Right lobe of liver (tissue), 6 donors: ENCODE results near the gene SLC24A4. TPM values are rescaled to one million over a fixed set of nuclear protein-coding genes. Genes with fewer than 3 reads are reported as not detected.

Source experiments
- ATAC-seq, 4 donors: fragments of 200-7000 bp; cut with Tn5 transposase; one replicate each; pipeline ENCODE4 v1.9.1; 2020; ENCODE audit warnings: mild to moderate bottlenecking in 4 of 4, moderate library complexity in 4 of 4
- DNase-seq, 3 donors: peaks; one replicate each; pipeline ENCODE4 v3.0.0-alpha.2; 2020
- H3K27ac ChIP-seq, 3 donors: fragments of 200-600 bp; one replicate each; pipeline ENCODE4 v1.8.0; 2022
- H3K27me3 ChIP-seq, 2 donors: fragments of 200-600 bp; one replicate each; pipeline ENCODE4 v1.8.0; 2022
- H3K36me3 ChIP-seq, 4 donors: fragments of 200-600 bp; sonication (generic) in 1 of 4; one replicate each; pipeline versions ENCODE4 v1.5.1 to v1.8.0; 2017 to 2022; ENCODE audit warnings: control low read depth in 1 of 4
- H3K4me1 ChIP-seq, 4 donors: fragments of 200-600 bp; sonication (generic) in 1 of 4; one replicate each; pipeline versions ENCODE4 v1.5.1 to v1.8.0; 2017 to 2022; ENCODE audit warnings: control low read depth in 1 of 4
- H3K4me3 ChIP-seq, 3 donors: fragments of 200-600 bp; one replicate each; pipeline ENCODE4 v1.8.0; 2022
- H3K9me3 ChIP-seq, 4 donors: fragments of 200-600 bp; sonication (generic) in 1 of 4; one replicate each; pipeline versions ENCODE4 v1.5.1 to v1.8.0; 2017 to 2022; ENCODE audit warnings: control low read depth in 1 of 4
- POLR2A ChIP-seq: fragments of 450-650 bp; IDR thresholded peaks from one replicate; pipeline ENCODE4 v1.6.1; 2017; ENCODE audit warnings: antibody characterized with exemption, mild to moderate bottlenecking
- WGBS: methylation state at CpG from one replicate; pipeline ENCODE4 v1.1.6; 2018; ENCODE audit warnings: low coverage, low lambda C conversion rate; ENCODE audit not compliant: insufficient coverage; ENCODE audit errors: missing lambda C conversion rate; 5-methylcytosine and 5-hydroxymethylcytosine counted together
- intact Hi-C, 2 donors: fragments of 100-400 bp; cut with DNase I; formaldehyde crosslinking; loops; one replicate each; pipeline versions ENCODE4 v1.11.2 to v1.14.1; 2022
- total RNA-seq, 6 experiments: library from RNA; depleted of rRNA in 2 of 6; stranded (reverse); fragments of >200 nt in 2 of 6; fragmentation: NEBNext Ultra II Directional in 3 of 6; extraction: Animal tissue kit (Norgen Biotek cat#: 25700) in 3 of 6; gene quantifications; one replicate each; pipeline versions ENCODE4 v1.1.0 to v1.2.4, GENCODE V29; 2016 to 2023
- TF ChIP-seq, protein P1 (sequence below), 4 donors: fragments of 200-600 bp in 3 of 4; fragments of 450-650 bp in 1 of 4; IDR thresholded peaks; one replicate each; pipeline versions ENCODE4 v1.5.1 to v1.8.0; 2016 to 2022; ENCODE audit warnings: antibody characterized with exemption in 4 of 4, mild to moderate bottlenecking in 2 of 4
- donor health status: DM: no; HTN: yes; CAD: no.
- donor health status: DM: no; HTN: no; CAD: no.
- donor health status: DM: no; HTN: no; CAD: no.
- donor health status: DM: no; HTN: yes; CAD: no.
- donor health status: DM: no; HTN: yes; CAD: no.

Gene SLC24A4
- total RNA-seq, 6 experiments from 2014 or later, result 0.06 to 0.29 (median 0.21) TPM

DNA sequence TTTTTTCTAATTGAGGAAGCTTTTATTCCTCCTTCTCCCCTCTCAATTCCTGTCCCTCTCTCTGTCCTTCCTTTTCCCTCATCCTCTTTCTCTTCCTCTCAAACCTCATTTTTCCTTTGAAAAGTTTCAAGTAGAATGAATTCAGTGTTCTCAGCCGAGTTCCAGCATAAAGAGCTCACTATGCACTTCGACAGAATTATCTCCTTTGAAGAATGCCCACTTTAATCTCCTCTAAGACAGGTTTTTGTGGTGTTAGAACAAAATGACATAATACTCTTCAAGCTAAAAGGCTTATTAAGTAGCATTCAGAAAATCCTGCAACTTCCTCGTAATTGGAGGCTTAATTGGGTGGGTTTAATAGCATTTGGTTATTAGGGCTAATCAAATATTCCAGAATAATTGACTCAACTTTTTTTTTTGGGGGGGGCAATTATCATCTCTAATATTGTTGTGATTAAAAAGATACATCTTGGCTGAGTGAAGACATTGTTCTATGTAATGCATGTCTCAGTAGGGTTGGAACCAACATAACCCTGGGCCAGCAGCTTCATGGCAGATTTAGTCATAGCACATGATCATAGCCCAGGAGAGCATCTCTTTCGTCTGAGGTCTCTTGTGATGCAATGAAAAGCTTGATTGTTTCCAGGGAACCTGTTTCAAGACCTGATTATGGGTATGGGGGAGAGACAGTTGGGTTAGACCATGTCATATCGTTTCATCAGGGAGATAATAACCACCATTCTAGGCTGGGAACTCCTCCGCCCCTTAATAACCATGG is 25.0 kb upstream of the SLC24A4 start:
- H3K27me3 ChIP-seq, result no peaks in the 10 kb centered on the region
- no peaks in the 10 kb centered on the region for H3K4me1 ChIP-seq
- WGBS, result 46% methylated on average over 6 of the region's 6 CpGs
- no peaks in the 10 kb centered on the region for H3K9me3 ChIP-seq
- no peak overlapping the region for H3K27ac ChIP-seq
- intact Hi-C loops, result no loop called here
- no peak for DNase-seq
- H3K4me3 ChIP-seq, result no peak overlapping the region
- ATAC-seq, result no peak
- no peaks in the 10 kb centered on the region for H3K36me3 ChIP-seq
- TF ChIP-seq, protein P1, sequence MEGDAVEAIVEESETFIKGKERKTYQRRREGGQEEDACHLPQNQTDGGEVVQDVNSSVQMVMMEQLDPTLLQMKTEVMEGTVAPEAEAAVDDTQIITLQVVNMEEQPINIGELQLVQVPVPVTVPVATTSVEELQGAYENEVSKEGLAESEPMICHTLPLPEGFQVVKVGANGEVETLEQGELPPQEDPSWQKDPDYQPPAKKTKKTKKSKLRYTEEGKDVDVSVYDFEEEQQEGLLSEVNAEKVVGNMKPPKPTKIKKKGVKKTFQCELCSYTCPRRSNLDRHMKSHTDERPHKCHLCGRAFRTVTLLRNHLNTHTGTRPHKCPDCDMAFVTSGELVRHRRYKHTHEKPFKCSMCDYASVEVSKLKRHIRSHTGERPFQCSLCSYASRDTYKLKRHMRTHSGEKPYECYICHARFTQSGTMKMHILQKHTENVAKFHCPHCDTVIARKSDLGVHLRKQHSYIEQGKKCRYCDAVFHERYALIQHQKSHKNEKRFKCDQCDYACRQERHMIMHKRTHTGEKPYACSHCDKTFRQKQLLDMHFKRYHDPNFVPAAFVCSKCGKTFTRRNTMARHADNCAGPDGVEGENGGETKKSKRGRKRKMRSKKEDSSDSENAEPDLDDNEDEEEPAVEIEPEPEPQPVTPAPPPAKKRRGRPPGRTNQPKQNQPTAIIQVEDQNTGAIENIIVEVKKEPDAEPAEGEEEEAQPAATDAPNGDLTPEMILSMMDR (IDR thresholded peaks at IDR 0.05), result no peak
- no peak for TF ChIP-seq POLR2A

DNA sequence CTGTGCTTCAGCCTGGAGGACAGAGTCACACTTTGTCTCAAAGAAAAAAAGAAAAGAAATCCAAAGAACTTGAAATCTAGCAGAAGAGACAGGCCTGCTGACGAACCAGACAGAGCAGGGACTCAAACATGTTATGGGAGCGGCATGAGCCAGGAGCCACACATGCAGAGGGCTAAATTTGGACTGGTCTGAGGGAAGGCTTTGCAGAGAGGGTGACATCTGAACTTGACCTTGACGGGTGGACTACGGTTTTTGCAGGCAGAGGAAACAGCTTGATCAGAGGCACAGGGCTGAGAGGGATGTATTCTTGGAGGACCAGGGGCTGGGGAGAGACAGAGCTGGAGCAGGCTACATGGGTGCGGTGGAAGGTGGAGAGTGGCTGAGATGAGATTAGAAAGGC is 20.5 kb upstream of the SLC24A4 start:
- intact Hi-C loops, result no loop called here
- 38% methylated on average over 4 of the region's 5 CpGs for WGBS
- Histone ChIP-seq H3K36me3 (no peaks in the 10 kb centered on the region), H3K27me3 (no peaks in the 10 kb centered on the region), H3K4me1 (no peaks in the 10 kb centered on the region), H3K4me3 (no peak overlapping the region), H3K9me3 (no peaks in the 10 kb centered on the region), H3K27ac (no peak overlapping the region)
- no peak for ATAC-seq
- no peak for TF ChIP-seq POLR2A
- TF ChIP-seq, protein P1 (IDR thresholded peaks at IDR 0.05), result no peak
- no peak for DNase-seq

- no peaks in the 10 kb centered on the region for H3K27me3 ChIP-seq
- H3K36me3 ChIP-seq, result no peaks in the 10 kb centered on the region
- no peak overlapping the region for H3K4me3 ChIP-seq
- intact Hi-C loops, result no loop called here
- WGBS, result 72% methylated on average over 7 of the region's 8 CpGs
- H3K4me1 ChIP-seq, result no peaks in the 10 kb centered on the region
- TF ChIP-seq, protein P1 (IDR thresholded peaks at IDR 0.05), result no peak
- no peak for TF ChIP-seq POLR2A
- no peak for DNase-seq
- no peak for ATAC-seq
- H3K27ac ChIP-seq, result no peak overlapping the region
- H3K9me3 ChIP-seq, result no peaks in the 10 kb centered on the region
These were observed 14.2 kb upstream of the SLC24A4 start for GRCh38 chr14:92308716-92309115.

GRCh38 chr14:92309968-92310530 is 12.9 kb upstream of the SLC24A4 start:
- TF ChIP-seq, protein P1 (IDR thresholded peaks at IDR 0.05), result no peak
- 62% methylated on average over 3 of the region's 7 CpGs for WGBS
- no peak overlapping the region for H3K27ac ChIP-seq
- no peaks in the 10 kb centered on the region for H3K36me3 ChIP-seq
- no peak for DNase-seq
- H3K4me3 ChIP-seq, result no peak overlapping the region
- no peaks in the 10 kb centered on the region for H3K4me1 ChIP-seq
- no peak for ATAC-seq
- H3K27me3 ChIP-seq, result no peaks in the 10 kb centered on the region
- no peaks in the 10 kb centered on the region for H3K9me3 ChIP-seq
- intact Hi-C loops, result no loop called here
